ENCODE measurements around the gene DNHD1.
"Not testable (repeated sequence)": the region's sequence is repeated elsewhere in the genome, so short reads cannot be mapped to it uniquely, and the experiment has no call there.

The DNHD1 gene

DNA sequence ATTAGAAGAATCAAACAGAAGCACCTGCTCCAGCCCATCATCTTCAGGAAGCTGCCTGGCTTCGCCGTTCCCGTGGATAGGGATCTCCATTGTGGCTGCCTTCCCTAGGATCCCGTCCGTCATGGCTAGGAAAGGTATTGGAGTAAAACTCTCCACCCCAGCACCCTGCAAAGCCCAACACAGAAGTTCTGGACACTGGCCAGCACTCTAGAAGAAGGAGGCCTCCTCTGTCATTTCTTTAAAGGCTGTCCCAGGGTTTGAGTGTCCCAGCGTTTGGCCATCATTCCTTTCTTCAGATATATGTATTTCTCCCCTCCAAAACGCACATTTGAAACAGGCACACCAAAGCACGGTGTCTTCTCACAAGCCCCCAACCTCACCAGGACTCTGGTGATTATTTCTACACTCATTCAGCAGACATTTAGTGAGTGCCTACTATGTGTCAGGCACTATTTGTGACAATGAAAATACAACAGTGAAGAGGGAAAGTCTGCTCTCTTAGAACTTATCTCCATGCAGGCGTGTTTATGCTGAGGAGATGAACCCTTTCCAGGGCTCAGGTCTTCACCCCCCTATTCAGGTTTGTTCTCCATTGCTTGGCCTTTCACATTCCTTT lies 16.7 kb upstream of the DNHD1 start:
- no peak for DNase-seq (ENCODE audit: low read depth in 2 of 2)

DNA sequence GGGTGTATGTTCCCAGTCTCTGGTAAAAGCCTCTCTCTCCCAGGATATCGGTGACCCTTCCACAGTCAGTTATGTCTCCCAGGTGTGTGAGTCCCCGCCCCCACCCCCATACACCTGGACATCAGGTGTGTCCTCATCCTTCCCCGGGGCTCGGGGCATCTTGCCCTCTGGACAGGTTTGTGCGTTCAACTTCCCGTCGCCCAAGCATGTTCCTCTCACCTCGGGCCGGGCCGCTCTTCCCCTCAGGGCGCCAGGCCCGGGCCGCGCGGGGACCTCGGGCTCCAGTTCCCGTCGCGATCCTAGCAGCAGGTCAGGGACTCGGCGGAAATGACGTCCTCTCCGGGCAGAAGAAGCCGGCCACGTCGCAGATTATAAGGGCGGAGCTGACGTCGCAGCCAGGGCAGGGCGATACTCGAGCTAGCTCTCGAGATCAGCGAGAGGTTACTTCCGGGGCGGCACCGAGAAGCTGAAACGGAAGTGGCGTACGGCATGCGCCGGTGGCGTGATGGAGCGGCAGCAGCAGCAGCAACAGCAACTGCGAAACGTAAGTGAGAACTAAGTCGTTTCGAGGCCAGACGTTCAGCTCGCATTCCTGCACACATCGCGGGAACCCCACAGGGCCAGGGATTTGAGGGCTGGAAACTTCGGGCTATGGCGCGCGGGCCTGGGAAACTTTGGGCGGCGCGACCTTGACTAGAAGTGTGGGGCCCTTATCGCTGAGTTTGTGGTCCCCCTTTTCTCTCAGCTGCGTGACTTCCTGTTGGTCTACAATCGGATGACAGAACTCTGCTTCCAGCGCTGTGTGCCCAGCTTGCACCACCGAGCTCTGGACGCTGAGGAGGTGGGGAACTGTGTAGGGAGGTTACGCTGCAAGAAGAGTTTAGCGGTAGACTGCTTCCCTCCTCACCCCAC lies 15.8 kb upstream of the DNHD1 start, which contains the start of the genes ARFIP2 and TIMM10B:
Gene ARFIP2, minus strand, starts transcription at position 320 of the 912 bp plus-strand sequence. CDS start 910 bp downstream, outside the sequence.
Gene TIMM10B, plus strand, starts transcription at position 490 of the 912 bp plus-strand sequence. Its CDS starts 16 bp downstream, at position 506.
- DNase-seq (ENCODE audit: low read depth in 2 of 2): peak; percentile 90 to 96

DNA sequence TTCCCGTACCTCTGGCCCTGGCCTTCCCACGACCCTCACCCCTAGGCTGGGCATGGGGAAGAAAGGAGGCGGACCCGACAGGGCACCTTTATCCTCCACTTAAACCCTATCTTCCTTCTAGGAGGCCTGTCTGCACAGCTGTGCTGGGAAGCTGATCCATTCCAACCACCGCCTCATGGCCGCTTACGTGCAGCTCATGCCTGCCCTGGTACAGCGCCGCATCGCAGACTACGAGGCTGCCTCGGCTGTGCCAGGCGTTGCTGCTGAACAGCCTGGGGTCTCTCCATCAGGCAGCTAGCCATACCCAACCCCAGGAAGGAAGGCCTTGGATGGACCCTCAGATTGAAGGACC lies 15.2 kb upstream of the DNHD1 start:
- no peak for DNase-seq (ENCODE audit: low read depth in 2 of 2)

DNA sequence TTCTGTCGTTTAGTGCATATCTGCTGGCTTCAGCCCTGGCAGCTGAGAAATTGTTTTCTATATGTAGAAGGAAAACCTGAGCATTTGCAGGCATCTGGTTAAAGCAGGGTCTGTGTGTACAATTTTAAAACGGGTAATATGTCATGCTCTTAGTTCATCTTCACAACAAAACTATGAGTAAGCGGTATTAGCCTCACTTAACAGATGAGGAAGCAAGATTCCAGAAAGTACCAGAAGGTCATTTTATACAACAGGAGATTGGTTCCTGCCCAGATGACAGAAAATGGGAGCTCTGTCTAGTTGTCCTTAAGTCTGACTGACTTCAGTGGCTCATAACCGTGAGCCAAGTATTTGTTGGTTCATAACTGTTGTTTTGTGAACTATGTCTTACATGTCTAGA lies 14.6 kb upstream of the DNHD1 start:
- DNase-seq (ENCODE audit: low read depth in 2 of 2): no peak

DNA sequence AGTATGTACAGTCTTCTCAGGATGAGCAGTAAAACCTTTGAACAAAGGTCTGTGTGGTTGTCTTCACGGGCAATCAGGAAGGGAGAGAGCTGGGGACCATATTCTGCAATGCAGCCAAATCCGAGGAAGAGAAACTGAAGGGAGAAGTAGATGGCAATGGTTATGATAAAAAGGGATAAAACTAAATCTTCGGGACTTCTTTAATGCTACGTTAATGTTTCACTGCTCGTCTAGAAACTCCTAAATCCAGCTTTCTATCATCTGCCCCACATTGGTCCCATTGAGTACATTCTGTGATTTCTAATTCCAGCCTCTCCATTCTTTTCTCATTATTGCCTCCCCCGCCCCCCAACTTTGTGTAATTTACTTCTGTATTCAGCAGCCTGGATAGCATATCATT lies 14.1 kb upstream of the DNHD1 start:
- no peak for DNase-seq (ENCODE audit: low read depth in 2 of 2)

DNA sequence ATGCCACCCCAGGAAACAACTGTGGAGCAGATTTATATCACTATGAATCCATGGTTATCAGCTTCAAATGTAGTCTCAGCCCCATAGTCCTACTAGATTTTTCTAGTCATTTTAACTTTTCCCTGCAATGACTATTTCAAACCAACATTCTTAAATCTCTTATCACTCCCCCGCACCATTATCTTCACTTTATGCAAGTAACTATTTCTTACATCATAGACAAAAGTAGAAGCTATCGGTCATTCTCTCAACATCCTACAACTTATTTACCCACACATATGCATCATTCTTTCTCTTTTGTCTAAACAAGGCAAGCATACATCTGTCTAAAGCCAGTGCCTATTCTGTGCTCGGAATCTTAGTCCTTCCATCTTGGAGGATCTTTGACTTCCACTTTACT lies 11.4 kb upstream of the DNHD1 start:
- DNase-seq (ENCODE audit: low read depth in 2 of 2): no peak

DNA sequence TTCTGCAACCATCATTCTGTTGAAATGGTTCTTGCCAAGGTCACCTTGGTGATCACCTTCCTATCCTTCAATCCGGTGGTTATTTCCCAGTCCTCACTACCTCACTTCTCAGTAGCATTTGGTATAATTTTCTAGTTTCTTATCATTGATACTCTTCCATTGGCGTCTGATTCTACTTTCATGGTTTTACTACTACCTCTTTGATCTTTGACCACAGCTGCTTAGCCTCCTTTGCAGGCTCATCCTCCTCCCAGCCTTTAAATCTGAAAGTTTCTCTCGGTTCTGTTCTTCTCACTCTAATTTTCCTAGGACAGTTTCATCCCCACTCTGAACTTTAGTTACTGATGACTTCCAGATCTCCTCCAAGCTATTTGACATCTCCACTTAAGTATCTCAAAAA lies 10.8 kb upstream of the DNHD1 start:
- no peak for DNase-seq (ENCODE audit: low read depth in 2 of 2)

DNA sequence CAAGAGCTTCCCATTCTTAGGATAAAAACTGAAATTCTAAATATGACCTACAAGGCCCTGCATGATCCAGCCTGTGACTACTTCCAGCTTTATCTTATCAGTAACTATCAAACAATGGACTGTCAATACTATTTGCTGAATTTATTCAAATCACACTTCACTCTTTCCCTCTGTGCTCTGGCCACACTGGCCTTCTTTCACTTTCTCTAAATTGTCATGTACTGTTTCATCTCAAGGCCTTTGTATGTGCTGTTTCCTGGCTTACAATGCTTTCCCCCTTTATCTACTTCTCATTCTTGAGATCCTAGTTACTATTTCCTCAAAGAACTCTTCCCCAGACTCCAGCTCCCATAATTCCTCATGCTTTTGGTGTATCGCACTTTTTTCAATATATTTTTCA lies 10.1 kb upstream of the DNHD1 start:
- DNase-seq (ENCODE audit: low read depth in 2 of 2): no peak

DNA sequence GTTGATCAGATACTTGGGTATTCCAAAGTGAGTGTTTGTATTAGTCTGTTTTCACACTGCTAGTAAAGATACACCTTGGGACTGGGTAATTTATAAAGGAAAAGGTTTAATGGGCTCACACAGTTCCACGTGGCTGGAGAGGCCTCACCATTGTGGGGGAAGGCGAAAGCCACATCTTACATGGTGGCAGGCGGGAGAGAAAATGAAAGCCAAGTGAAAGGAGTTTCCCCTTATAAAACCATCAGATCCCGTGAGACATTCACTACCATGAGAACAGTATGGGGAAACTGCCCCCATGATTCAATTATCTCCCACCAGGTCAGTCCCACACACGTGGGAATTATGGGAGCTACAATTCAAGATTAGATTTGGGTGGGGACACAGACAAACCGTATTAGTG lies 8.7 kb upstream of the DNHD1 start:
- no peak for DNase-seq (ENCODE audit: low read depth in 2 of 2)

DNA sequence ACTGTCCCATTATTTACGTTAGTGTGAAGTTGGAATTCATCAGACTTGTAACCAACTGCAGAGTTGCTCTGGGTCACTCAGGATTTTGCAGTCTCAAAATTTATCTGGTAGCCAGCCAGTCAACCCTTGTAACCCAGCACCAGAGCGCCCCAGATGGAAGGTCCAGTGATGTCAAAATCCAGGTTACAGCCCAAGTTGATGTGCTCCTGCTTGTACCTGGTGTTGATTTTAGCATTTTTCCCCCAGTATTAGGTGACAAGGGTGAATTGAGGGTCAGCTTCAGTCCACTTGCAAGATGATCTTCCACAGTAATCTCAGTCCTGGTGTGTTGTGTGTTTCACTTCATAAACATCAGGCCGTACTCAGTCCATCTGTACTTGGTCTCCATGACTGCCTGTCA lies 8.3 kb upstream of the DNHD1 start:
- no peak for DNase-seq (ENCODE audit: low read depth in 2 of 2)

DNA sequence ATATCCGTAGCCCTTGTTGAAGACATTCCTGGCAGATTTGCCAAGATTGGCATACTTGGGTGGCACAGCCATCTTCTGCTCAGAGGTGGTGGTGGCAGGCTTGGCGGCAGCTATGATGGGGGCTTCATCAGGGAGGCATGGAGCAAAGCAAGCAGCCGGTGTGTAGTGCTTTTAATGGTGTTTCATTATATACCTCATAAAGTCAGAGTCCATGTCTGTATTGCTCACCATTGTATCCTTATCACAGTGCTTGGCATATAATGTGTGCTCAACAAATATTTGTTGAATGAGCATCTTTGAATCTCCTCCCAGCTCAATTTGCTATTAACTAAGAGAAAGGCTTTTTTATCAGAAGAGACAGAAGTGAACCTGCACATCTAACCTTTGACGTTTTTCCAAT lies 7.8 kb upstream of the DNHD1 start:
- DNase-seq (ENCODE audit: low read depth in 2 of 2): no peak

DNA sequence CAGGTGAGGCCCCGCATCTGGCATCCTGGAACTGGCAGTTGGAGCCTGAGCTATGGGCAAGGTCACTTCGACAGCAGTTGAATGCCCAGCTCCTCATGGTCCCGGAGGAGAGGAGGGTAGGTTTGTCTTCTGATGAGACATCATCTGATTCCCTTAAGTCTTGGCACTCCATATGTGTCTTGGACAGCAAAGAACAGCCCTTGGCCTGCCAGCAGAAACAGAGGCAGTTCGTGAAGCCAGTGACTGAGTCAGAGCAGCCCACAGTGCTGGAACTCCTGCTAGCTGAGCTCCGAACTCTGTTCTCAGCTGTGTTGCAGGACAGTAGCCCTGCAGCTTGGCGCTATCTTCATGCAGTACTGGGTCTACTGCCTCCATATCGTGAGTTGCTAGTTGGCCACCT lies 1.0 kb downstream of the DNHD1 start:
- DNase-seq (ENCODE audit: low read depth in 2 of 2): no peak

DNA sequence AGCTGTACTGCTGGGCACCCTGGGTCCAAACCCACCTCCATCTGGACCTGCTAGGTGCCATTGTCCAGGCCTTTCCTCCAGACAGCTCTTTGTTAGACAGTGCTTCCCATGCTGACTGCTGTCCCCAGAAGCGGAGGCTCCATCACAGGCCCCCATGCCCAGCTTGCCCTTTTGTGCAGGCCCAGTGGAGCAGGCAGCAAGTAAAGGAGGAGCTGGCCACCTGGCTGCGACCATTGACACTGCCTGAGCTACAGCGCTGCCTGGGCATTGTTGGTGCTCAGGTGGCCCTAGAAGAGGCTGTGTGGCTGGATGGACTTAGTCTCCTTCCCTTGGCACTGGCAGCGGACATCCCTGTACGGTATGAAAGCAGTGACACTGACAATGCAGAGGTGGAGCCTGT lies 1.5 kb downstream of the DNHD1 start:
- no peak for DNase-seq (ENCODE audit: low read depth in 2 of 2)

DNA sequence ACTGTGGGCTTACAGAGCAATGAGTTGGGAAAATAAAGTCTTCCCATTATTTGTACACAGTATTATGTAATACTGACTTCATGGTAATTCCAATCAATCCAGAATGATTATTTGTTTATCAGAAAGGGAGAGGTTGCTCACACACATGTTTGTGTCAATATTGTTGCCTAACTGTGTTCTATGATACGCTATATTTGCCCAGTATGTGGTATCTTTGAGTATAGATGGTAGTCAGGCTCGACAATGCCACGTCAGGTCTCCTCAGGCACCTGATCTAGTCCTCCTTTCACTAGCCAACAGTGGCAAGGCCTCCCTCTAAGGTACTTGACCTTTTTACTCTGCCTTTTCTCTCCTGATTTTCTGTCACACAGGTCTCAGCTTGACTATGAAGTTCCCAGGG lies 5.3 kb downstream of the DNHD1 start:
- DNase-seq (ENCODE audit: low read depth in 2 of 2): no peak

DNA sequence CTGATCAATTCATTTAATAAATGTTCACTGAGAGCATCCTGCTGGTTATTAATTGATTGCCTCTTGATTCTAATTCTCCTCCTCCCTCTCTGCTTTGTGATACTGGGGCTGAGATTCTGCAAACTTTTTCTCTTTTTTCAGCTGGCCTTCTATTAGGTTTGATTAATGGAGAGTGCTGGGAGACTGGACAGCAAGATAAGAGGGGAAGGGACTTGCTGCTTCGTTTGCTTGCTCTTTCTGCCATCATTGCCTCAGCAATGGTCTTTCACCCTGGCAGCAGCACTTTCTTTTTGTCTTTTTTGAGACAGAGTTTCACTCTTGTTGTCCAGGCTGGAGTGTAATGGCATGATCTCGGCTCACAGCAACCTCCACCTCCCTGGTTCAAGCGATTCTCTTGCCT lies 7.1 kb downstream of the DNHD1 start:
- DNase-seq (ENCODE audit: low read depth in 2 of 2): no peak

DNA sequence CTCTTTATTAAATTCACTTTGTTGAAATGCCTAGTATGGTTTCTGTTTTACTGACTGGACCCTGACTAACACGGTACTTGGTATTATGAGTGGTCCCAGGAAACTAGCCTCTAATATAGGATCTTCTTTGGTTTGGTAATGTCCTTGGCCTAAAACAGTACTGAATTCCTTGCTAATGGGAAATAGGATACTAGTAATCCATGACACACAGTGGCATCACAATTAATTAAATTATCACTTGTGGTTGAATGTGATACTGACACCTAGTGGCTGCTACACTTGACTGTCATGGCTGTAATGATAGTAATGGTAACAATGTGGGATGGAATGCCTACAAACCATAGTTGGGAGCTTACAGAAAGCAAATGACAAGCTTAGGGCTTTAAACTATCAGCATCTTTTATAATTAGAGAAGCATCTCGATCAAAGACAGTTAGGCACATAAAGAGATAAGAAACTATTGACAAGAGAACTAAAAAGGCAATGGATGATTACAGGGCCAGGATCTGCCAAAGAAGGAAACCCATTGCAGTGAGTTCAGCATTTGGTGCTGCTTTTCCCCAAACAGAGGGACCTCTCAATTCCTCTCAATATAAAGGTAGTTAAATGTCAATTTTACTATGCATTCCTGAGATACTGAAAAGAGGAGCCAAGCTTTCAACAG lies 8.6 kb downstream of the DNHD1 start:
- no peak for DNase-seq (ENCODE audit: low read depth in 2 of 2)

DNA sequence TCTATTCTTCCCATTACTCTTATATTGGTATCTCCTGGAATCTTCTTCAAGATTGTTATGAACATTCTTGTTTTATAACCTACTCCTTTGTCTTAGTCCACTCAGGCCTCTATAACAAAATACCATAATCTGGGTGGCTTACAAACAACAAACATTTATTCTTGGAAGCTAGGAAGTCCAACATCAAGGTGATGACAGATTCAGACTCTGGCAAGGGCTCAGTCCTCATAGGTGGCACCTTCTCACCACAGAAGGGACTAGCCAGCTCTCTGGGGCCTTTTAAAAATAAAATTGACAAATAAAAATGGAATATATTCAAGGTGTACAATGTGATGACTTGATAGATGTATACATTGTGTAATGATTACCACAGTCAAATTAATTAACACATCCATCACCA lies 19.8 kb downstream of the DNHD1 start:
- DNase-seq (ENCODE audit: low read depth in 2 of 2): no peak

DNA sequence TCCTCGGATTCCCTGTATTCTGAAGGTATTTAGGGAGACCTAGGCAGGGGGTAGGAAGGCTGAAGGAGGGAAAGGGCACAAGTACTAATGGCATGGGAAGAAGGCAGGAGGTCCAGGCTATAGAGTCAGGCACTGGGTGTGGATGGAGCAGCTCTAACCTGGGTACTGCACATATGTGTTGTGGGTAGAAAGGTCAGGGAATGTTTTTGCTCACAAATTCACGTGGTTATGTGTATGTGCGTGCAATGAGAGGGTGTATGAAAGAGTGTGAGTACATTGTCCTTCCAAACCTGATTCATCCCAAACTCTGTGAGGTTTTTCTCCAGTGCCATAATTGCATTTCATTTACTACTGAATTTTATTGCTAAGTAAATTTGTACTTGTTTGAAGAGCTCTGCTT lies 23.2 kb downstream of the DNHD1 start:
- no peak for DNase-seq (ENCODE audit: low read depth in 2 of 2)

DNA sequence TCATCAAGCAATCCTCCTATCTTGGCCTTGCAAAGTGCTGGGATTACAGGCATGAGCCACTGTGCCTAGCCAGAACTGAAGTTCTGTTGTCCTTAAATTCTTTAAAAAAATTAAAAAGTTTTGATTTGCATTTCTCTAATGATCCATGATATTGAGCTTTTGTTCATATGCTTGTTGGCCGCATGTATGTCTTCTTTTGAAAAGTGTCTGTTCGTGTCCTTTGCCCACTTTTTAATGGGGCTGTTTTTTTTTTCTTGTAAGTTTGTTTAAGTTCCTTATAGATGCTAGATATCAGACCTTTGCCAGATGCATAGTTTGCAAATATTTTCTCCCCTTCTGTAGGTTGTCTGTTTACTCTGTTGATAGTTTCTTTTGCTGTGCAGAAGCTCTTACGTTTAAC lies 24.9 kb downstream of the DNHD1 start:
- DNase-seq (ENCODE audit: low read depth in 2 of 2): not testable (repeated sequence)

DNA sequence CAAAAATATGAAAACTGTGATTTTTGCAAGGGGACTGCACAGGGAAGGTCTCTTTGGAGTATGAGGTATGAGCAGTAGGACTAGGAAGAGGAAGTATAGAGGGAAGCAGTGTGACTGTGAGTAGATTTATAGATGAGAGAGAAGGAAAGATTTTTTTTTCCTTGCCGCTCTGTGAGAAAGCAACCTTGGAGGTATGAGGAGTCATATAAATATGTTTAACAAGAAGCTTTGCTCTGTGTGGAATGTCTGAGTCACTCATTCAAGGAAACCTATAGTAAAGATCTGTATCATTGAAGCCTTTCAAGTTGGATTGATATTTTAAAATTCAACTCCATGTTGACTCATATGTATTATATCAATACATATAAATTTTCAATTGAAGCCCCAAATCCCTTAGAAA lies 26.2 kb downstream of the DNHD1 start:
- no peak for DNase-seq (ENCODE audit: low read depth in 2 of 2)

DNA sequence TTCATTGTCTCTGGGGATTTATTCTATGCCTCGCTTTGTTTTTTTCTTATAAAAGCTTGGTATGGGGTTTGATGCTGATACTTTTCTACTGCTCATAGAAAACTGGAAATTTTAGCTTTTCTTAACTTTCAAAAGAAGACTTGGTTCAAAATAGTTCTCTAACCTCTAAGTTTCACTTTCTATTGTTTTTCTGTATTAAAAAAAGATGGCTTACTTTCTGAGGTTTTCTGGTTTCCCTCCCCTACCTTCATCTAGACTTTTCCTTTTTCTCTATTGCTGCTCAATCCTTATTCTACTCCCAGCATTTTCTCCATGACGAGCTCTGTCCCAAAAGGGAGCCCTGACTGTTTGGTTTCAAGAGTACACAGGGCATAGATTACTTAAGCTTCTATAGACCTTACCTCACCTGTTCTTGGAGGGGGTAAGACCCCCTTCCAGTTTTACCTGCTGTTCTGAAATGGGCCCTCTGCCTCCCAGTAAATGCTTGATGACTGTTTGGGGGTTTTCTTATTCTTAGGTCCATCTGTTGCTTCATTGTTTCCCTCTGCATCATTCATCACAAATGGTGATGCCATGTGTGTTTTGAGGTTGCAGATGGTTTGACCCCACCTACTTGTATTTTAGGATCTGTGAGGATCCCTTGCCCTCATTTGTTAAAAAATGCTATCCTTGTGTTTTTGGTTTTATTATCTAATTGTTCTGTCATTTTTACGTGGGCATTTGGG lies 29.5 kb downstream of the DNHD1 start:
- no peak for DNase-seq (ENCODE audit: low read depth in 2 of 2)

DNA sequence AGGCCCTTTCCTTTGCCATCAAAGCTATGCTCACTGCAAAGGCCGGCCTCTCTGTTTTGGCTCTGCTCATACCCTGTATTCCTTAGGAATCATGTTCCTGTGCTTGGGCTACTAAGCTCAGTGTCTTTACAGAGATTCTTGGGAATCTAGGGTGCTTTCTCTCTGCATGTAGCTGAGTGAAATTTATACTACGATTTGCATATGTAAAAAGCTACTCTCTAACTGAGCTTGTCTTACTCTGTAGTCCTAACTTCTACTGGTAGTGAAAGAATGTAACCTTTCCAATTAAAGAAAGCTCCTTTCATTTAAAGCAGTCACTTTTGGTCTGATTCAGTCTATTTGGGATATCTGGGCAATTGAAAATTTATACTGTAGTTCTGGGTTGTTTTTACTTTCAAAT lies 32.2 kb downstream of the DNHD1 start:
- no peak for DNase-seq (ENCODE audit: low read depth in 2 of 2)

Data from stimulated activated CD8-positive, alpha-beta memory T cell treated with anti-CD3 and anti-CD28 coated beads, Interleukin-15, amount 100 ng/mL, for 4 hours (primary cell).